ENCODE results near the gene CEP112. TPM values are rescaled to one million over a fixed set of nuclear protein-coding genes. Genes with fewer than 3 reads are reported as not detected.

The CEP112 gene
- total and polyA plus RNA-seq, 2 of the 13 experiments (the other 11 are each of a cell fraction or from before 2014, with no cell fraction given) = 1.2 to 3.4 TPM

- no peak for TF ChIP-seq AHR (CRISPR knock-in tag; IDR thresholded peaks at IDR 0.05)
- TF ChIP-seq, protein P1, sequence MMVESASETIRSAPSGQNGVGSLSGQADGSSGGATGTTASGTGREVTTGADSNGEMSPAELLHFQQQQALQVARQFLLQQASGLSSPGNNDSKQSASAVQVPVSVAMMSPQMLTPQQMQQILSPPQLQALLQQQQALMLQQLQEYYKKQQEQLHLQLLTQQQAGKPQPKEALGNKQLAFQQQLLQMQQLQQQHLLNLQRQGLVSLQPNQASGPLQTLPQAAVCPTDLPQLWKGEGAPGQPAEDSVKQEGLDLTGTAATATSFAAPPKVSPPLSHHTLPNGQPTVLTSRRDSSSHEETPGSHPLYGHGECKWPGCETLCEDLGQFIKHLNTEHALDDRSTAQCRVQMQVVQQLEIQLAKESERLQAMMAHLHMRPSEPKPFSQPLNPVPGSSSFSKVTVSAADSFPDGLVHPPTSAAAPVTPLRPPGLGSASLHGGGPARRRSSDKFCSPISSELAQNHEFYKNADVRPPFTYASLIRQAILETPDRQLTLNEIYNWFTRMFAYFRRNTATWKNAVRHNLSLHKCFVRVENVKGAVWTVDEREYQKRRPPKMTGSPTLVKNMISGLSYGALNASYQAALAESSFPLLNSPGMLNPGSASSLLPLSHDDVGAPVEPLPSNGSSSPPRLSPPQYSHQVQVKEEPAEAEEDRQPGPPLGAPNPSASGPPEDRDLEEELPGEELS (CRISPR knock-in tag; IDR thresholded peaks at IDR 0.05) = no peak
- TF ChIP-seq MBNL3 (CRISPR knock-in tag; conservative IDR thresholded peaks at IDR 0.05) = no peak
- TF ChIP-seq NFKB2 (CRISPR knock-in tag; IDR thresholded peaks at IDR 0.05; ENCODE audit: borderline replicate concordance) = no peak
- TF ChIP-seq HMG20B (CRISPR knock-in tag; conservative IDR thresholded peaks at IDR 0.05) = 0 out of 2 replicates have a peak, but pooled peaks have one; percentile 43
- no peak for TF ChIP-seq PAX8 (CRISPR knock-in tag; IDR thresholded peaks at IDR 0.05; ENCODE audit: borderline replicate concordance)
- TF ChIP-seq TEAD3 (CRISPR knock-in tag; optimal IDR thresholded peaks at IDR 0.05; ENCODE audit: borderline replicate concordance) = peak; percentile 47
- TF ChIP-seq ASH2L (IDR thresholded peaks at IDR 0.05; ENCODE audit: insufficient read length, low read depth, low read length) = peak; percentile 65
- no peak; the same call in 1 of the 2 replicates for TF ChIP-seq ESRRA (CRISPR knock-in tag; IDR thresholded peaks at IDR 0.05; ENCODE audit: low read depth)
- TF ChIP-seq MAFF (IDR thresholded peaks at IDR 0.05; ENCODE audit: low read depth, low read length) = no peak
- TF ChIP-seq RORA (CRISPR knock-in tag; IDR thresholded peaks at IDR 0.05) = no peak
- TF ChIP-seq SRY (CRISPR knock-in tag; IDR thresholded peaks at IDR 0.05) = no peak
- no peak for TF ChIP-seq ZNF20 (CRISPR knock-in tag; IDR thresholded peaks at IDR 0.05)
- 0 out of 2 replicates have a peak, but pooled peaks have one; percentile 19 for TF ChIP-seq KAT8 (CRISPR knock-in tag; IDR thresholded peaks at IDR 0.05)
- TF ChIP-seq, protein P2, sequence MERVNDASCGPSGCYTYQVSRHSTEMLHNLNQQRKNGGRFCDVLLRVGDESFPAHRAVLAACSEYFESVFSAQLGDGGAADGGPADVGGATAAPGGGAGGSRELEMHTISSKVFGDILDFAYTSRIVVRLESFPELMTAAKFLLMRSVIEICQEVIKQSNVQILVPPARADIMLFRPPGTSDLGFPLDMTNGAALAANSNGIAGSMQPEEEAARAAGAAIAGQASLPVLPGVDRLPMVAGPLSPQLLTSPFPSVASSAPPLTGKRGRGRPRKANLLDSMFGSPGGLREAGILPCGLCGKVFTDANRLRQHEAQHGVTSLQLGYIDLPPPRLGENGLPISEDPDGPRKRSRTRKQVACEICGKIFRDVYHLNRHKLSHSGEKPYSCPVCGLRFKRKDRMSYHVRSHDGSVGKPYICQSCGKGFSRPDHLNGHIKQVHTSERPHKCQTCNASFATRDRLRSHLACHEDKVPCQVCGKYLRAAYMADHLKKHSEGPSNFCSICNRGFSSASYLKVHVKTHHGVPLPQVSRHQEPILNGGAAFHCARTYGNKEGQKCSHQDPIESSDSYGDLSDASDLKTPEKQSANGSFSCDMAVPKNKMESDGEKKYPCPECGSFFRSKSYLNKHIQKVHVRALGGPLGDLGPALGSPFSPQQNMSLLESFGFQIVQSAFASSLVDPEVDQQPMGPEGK (CRISPR knock-in tag; IDR thresholded peaks at IDR 0.05) = peak; percentile 72
- no peak for TF ChIP-seq MXI1 (IDR thresholded peaks at IDR 0.05; ENCODE audit: borderline replicate concordance, low read depth, low read length)
- no peak for TF ChIP-seq RFXAP (CRISPR knock-in tag; IDR thresholded peaks at IDR 0.05; ENCODE audit: borderline replicate concordance)
- TF ChIP-seq, protein P3, sequence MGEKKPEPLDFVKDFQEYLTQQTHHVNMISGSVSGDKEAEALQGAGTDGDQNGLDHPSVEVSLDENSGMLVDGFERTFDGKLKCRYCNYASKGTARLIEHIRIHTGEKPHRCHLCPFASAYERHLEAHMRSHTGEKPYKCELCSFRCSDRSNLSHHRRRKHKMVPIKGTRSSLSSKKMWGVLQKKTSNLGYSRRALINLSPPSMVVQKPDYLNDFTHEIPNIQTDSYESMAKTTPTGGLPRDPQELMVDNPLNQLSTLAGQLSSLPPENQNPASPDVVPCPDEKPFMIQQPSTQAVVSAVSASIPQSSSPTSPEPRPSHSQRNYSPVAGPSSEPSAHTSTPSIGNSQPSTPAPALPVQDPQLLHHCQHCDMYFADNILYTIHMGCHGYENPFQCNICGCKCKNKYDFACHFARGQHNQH (CRISPR knock-in tag; IDR thresholded peaks at IDR 0.05) = no peak
- no peak for TF ChIP-seq ZNF468 (CRISPR knock-in tag; IDR thresholded peaks at IDR 0.05)
- TF ChIP-seq BORCS8-MEF2B (CRISPR knock-in tag; IDR thresholded peaks at IDR 0.05) = no peak
- no peak for TF ChIP-seq ATF6 (CRISPR knock-in tag; conservative IDR thresholded peaks at IDR 0.05)
- no peak for TF ChIP-seq ZNF256 (CRISPR knock-in tag; conservative IDR thresholded peaks at IDR 0.05)
- TF ChIP-seq ZNF143 (CRISPR knock-in tag; IDR thresholded peaks at IDR 0.05) = no peak
Measured at GRCh38 chr17:65670667-65671371, 521.1 kb downstream of the CEP112 start (continued).

All from HepG2 (cell line).